ENCODE measurements around the gene EHF.

DNA sequence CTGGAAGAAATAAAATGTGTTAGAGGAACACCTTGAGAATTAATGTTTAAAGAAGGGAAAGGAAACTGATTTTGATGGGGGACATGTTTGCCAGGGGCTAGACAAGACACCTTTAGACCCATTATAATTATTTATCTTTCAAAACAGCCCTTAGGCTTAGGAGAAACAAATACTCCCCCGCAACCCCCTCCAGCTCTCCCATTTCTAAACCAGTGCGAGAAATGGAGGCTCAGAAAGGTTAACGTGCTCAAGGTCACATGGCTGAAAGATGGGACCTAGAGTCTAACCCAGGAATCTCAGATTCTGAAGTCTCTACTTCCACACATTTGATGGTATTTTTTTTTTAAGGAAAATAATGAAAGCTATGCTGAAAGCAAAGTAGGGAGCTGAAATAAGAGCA is 18.0 kb downstream of the EHF start:
- TF ChIP-seq POLR2AphosphoS5 (IDR thresholded peaks at IDR 0.05) (no peak), CTCF (IDR thresholded peaks at IDR 0.05) (no peak)

Data from prostate gland (tissue), 2 donors.